ENCODE data around the gene REC8. TPM values are rescaled to one million over a fixed set of nuclear protein-coding genes. Genes with fewer than 3 reads are reported as not detected.

Gene REC8
- total RNA-seq, 1 donor from 2014 or later: 43.3 TPM

Other genes with a start within 250 kb of the REC8 start
- gene DHRS4, start 218.3 kb upstream of the REC8 start, total RNA-seq: 31.3 and 34.6 TPM in 2 replicates
- 8.3 and 9.4 TPM in 2 replicates for gene DHRS4L2, start 183.2 kb upstream of the REC8 start, total RNA-seq
- 0.10 TPM in 1 of 2 replicates, not detected in the other for gene CARMIL3, start 120.1 kb upstream of the REC8 start, total RNA-seq
- not detected in 2 replicates for gene CPNE6, start 100.5 kb upstream of the REC8 start, total RNA-seq
- 18.5 and 28.0 TPM in 2 replicates for gene PCK2, start 77.8 kb upstream of the REC8 start, total RNA-seq
- gene DCAF11, start 57.3 kb upstream of the REC8 start, total RNA-seq: 73.8 and 112 TPM in 2 replicates
- 1.6 and 2.4 TPM in 2 replicates for gene NRL, start 57.1 kb upstream of the REC8 start, total RNA-seq
- 0.25 TPM in 1 of 2 replicates, not detected in the other for gene FITM1, start 41.4 kb upstream of the REC8 start, total RNA-seq
- 209 and 265 TPM in 2 replicates for gene PSME1, start 35.9 kb upstream of the REC8 start, total RNA-seq
- 10.1 and 20.7 TPM in 2 replicates for gene EMC9, start 30.5 kb upstream of the REC8 start, total RNA-seq
- 69.3 and 258 TPM in 2 replicates for gene PSME2, start 25.5 kb upstream of the REC8 start, total RNA-seq
- 52.1 and 52.6 TPM in 2 replicates for gene RNF31, start 24.6 kb upstream of the REC8 start, total RNA-seq
- 78.3 and 87.7 TPM in 2 replicates for gene IRF9, start 10.8 kb upstream of the REC8 start, total RNA-seq
- 47.4 and 76.0 TPM in 2 replicates for gene IPO4, start 16.7 kb downstream of the REC8 start, total RNA-seq
- gene TM9SF1, start 23.4 kb downstream of the REC8 start, total RNA-seq: 75.4 and 153 TPM in 2 replicates
- 0.05 TPM in 1 of 2 replicates, not detected in the other for gene TSSK4, start 33.6 kb downstream of the REC8 start, total RNA-seq
- gene CHMP4A, start 41.4 kb downstream of the REC8 start, total RNA-seq: 38.4 and 65.1 TPM in 2 replicates
- 10.0 and 10.2 TPM in 2 replicates for gene MDP1, start 44.0 kb downstream of the REC8 start, total RNA-seq
- gene NEDD8, start 60.3 kb downstream of the REC8 start, total RNA-seq: 146 and 185 TPM in 2 replicates
- gene GMPR2, start 60.8 kb downstream of the REC8 start, total RNA-seq: 96.7 and 106 TPM in 2 replicates
- gene TINF2, start 70.5 kb downstream of the REC8 start, total RNA-seq: 46.8 and 75.5 TPM in 2 replicates
- 0.45 and 1.6 TPM in 2 replicates for gene TGM1, start 91.1 kb downstream of the REC8 start, total RNA-seq
- gene RABGGTA, start 99.5 kb downstream of the REC8 start, total RNA-seq: 25.2 and 29.7 TPM in 2 replicates
- 18.3 and 29.9 TPM in 2 replicates for gene DHRS1, start 127.7 kb downstream of the REC8 start, total RNA-seq
- gene NOP9, start 127.8 kb downstream of the REC8 start, total RNA-seq: 23.2 and 32.3 TPM in 2 replicates
- 0.87 and 2.8 TPM in 2 replicates for gene CIDEB, start 135.9 kb downstream of the REC8 start, total RNA-seq
- gene LTB4R2, start 138.1 kb downstream of the REC8 start, total RNA-seq: 1.9 and 3.6 TPM in 2 replicates
- 0.17 and 1.3 TPM in 2 replicates for gene LTB4R, start 139.4 kb downstream of the REC8 start, total RNA-seq
- 0.40 and 2.6 TPM in 2 replicates for gene ADCY4, start 163.0 kb downstream of the REC8 start, total RNA-seq
- 1.8 and 9.7 TPM in 2 replicates for gene RIPK3, start 167.9 kb downstream of the REC8 start, total RNA-seq
- gene NFATC4, start 196.1 kb downstream of the REC8 start, total RNA-seq: 5.6 and 6.7 TPM in 2 replicates
- 2.4 and 4.3 TPM in 2 replicates for gene NYNRIN, start 226.9 kb downstream of the REC8 start, total RNA-seq

Measured in renal cortical epithelial cell (primary cell).